GM18870 (cell line): Measurements from ENCODE around the gene TXLNB.

Experiments used
- ATAC-seq: cut with Tn5 transposase; IDR thresholded peaks from one replicate; pipeline ENCODE4 v1.9.1; 2021; ENCODE audit warnings: moderate library complexity; ENCODE audit not compliant: unreplicated experiment

The TXLNB gene

DNA sequence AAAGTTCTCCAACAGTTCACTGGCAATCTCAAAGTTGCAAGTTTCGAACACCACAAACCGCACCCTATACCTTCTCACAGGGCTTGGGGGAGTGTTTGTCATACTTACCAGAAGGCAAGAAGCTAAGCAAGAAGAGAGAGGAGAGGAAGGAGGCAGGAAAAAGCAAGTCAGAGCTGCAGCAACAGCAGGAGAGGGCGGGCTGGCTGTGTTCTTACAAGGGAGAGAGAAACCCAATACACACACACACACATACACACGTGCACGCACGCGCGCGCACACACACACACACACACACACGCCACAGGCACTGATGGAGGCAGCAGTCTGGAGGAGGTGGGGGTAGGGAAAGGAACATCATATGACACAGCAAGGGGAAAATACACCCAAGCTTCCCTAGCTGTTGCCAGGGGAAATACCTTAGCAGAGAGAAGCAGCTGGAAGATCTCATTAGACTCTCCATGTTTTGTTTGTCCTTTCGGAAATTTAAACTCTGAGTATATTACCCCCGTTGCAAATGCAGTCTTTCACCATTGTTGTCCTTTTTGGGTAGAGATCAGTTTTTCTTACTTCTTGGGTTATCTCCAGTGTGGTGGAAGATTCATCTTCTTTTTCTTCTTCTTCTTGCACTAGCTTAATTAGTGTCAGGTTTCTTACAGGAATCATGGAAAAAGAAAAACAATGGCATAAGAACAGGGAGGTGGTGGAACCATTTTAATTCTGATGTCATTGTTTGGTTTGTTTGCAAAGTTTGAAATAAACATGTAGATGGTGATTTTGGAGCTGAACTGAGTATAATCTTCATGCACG is at the start of gene TXLNB:
TSS of gene TXLNB (minus strand) at position 186 of the 807 bp plus-strand sequence. CDS start 3,099 bp downstream, outside the sequence.
- peak; percentile 71 for ATAC-seq

DNA sequence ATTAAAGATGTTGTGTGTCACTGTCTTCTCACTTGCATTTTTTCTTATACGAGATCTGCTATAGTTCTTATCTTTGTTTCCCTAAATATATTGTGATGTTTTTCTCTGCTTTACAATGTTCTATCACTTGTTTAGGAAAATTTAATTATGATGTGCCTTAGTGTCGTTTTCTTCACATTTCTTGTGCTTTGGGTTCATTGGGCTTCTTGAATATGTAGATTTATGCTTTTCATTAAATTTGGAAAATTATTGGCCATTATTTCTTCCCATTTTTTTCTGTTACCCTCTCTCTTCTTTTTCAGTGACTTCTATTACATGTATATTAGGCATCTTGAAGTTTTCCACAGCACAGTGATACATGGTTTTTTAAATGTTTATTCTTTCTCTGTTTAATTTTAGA is 49.3 kb upstream of the TXLNB start:
- ATAC-seq: no peak

DNA sequence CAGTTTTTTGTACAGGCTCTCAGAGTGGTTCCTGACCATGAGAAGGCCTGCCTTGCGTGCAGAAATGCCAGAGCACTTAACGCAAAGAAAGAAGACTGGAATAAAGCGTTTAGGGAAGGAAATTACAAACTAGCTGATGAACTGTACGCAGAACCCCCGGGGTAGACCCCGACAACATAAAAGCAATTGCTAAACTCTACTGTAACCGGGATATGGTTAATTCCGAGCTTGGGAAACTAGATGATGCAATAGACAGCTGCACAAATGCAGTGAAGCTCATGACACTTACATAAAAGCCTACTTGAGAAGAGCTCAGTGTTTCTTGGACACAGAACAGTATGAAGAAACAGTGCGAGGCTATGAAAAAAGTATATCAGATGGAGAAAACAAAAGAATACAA is 47.0 kb upstream of the TXLNB start:
- no peak for ATAC-seq

- no peak for ATAC-seq
Observed at GRCh38 chr6:139337830-139338229, 46.0 kb upstream of the TXLNB start.

- no peak for ATAC-seq
Observed at GRCh38 chr6:139337001-139337400, 45.2 kb upstream of the TXLNB start.

GRCh38 chr6:139336488-139336887 is 44.7 kb upstream of the TXLNB start:
- ATAC-seq: no peak

DNA sequence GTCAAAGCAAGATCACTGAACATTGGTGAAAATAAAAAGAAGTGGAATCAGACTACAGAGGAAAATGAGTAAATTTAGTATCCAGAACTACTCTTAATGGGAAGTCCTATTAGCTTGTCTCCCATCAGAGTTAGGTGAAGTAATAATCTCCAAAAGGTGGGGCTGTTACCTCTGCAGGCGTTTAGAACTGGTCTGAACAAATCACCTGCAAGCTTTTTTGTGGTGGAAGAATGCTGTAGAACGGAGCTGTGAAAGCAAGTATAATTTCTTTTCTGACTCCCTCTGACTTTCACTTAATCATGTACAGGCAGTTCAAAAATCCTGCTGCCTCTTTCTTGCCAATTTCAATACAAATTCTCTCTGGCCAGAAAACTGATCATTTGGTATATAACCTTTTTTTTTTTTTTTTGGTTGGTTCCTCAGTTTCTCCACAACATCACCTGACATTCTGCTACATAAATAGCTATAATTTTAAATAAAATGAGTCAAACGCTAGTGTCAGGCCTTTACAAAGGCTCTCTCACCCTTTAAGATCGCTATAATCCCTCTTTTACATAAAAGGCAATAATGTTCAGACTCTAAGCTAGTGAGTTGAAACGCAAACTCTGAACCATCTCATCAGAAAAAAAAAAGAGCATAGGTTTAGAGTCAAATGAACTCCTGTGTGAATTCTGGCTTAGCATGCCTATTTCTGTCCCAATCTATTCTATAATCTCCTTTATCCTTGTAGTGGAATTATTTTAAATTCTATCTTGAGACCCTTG is 43.8 kb upstream of the TXLNB start:
- no peak for ATAC-seq

DNA sequence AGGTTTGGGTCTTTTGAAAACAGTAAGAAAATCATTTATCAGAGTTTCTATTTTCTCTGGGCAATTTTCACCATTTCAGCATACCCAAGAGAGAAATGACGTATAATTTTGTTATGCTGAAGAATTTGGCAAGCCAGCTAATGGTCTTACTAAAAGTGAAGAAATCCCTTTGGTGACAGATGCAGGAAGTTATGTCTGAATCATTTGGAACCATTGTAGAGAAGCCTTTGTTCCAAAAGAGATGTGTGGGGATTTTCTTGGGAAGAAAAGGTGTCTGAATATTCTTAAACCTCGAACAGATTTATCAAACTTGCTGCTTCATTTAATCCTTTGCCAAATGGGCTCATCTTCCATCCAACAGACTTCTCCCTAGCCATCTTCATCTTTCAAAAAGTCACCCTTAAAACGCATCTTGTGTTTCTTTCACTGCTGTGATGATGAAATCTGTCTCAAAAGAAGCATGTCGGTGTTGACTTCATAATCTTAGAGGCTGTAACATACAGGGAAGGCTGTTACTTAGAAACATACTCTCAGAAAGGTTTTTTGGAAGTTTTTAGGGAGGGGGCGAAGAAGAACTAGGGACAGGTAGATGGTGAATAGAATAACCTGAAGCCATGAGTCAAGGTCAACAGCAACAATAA is 43.1 kb upstream of the TXLNB start:
- ATAC-seq: no peak

DNA sequence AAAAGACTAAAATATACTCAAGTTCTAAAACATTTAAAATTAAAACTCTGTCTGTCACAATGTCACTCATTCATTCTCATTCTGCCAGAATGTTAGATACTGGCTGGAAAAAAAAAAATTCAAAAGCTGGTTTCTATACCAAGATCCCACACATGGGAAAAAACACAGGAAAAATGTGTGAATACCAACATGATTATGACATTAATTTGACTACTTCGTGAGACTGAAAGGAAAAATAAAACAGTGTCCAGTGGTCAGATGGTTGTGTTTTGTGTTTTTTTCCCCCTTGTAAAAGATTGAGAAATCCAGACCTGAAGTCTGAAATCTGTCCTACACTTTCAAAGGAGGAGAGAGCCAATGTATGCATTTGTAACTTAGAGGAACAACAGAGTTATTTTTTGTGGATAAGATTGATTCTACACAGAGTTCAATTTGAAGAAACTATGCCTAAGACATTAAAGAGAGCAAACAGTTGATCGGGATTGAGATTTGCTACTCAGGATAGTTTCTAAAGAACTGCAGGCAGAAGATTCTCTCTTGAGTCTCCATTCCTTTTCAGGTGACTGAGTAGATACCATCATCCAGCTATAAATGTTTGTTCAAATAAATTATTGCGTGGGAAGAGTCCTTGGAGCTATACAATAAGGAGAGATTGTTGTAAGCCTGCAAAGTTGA is 39.2 kb upstream of the TXLNB start:
- ATAC-seq: no peak

DNA sequence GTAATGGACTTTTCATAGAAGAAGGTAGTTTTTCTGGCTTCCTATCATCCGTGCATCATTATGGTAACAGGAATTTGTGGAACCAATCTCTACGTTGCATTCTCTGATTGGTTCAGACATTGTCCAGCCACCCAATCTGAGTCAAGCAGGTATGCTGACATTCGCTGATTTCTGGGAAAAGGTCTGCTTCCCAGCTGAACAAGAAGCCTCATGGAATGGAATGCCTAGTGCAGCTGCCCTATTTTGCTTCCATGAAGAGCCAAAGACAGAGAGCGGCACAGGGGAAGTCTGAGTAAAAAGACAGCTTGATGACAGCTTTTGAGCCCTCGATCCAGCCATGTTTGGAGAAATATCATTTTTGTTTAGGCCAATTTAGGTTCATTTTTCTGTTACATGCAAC is 38.5 kb upstream of the TXLNB start:
- no peak for ATAC-seq

DNA sequence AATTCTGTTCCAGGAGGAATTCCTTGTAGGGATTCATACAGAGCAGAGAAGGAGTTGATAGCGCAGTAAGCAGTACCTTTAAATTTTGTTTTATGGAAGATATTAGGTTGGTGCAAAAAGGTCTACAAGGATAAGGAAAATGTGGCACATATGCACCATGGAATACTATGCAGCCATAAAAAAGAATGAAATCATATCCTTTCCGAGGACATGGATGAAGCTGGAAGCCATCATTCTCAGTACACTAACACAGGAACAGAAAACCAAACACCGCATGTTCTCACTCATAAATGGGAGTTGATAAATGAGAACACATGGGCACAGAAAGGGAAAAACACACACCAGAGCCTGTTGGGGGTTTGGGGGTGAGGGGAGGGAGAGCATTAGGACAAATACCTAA is 37.4 kb upstream of the TXLNB start:
- no peak for ATAC-seq

GRCh38 chr6:139327038-139327437 is 35.2 kb upstream of the TXLNB start:
- ATAC-seq: peak; percentile 39

GRCh38 chr6:139325686-139326085 is 33.9 kb upstream of the TXLNB start:
- no peak for ATAC-seq

GRCh38 chr6:139325125-139325524 is 33.3 kb upstream of the TXLNB start:
- ATAC-seq: peak; percentile 59

DNA sequence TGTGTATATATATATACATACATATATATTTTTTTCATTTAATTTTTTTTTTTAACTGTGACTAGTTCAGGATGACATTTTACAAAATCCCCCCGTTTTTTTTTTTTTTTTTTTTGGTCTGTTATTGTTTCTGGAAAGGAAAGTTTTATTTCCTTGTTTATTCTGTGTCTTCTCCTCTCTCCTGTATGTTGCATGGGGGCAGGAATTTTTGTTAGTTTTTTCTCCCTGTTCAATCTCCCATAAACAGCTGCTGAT is 32.4 kb upstream of the TXLNB start:
- ATAC-seq: no peak

DNA sequence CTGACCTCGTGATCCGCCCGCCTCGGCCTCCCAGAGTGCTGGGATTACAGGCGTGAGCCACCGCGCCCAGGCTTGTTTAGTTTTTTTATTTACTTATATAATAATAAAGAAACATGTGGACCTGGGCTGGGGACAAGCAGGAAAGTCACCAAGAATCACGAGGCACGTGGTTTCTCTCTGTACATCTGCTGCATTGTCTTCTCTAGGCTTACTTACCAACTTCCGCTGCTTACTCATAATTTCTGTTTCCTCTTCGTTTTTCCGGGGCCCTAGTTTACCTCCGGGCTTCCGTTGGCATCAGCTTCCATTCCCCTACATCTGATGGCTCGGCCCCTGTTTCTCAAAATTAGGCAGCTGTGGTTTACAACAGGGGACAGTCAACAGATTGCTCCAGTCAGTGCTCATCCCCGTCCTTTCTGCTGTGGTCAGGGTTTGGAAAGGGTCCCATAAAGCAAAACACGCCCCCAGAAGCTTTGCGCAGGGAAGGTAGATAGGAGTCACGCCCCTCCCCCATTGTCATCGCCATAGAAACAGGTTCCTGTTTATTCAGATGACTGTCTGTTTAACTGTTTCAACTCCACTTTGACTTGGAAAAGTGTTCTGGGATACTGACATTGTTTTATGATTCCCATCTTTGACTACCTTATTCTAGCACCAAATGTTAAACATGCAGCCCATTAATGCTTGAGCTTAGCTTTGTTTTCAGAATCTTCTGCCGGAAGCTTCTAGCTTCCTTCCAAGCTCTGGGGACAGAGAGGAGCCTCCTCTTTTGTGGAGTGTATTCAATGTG is 31.9 kb upstream of the TXLNB start:
- peak; percentile 36 for ATAC-seq

GRCh38 chr6:139320081-139320480 is 28.3 kb upstream of the TXLNB start:
- ATAC-seq: no peak

DNA sequence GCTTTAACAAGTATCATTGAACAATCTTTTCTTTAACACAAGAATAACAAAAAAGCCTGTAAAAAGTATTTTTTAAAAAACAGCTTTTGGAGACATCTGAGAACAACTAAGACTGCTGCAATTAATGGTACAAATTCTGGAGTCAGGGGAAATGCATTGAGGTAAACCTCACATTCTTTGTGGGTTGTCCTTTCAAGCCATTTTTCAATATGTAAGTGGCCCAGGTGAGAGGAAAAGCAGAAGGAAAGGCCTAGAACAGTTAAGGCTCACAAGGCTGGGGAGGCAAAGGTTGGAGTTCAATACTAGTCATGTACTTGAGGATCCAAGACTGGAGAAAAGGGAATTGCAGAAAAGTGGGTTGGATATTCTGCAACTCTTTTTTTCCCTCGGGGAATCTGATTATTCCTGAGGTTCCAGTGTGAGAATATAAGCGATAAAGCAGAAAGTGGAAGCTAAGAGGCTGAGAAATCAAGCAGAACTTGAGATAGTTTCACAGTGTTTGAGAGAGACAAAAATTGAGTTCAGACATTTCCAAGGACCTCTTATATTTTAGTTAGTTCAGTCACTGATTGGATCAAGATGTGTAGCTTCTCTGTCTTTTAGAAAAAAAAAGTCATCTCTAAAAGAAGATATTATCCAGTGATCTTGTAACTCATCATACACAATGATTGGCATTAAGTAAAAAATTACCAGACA is 25.0 kb upstream of the TXLNB start:
- no peak for ATAC-seq

DNA sequence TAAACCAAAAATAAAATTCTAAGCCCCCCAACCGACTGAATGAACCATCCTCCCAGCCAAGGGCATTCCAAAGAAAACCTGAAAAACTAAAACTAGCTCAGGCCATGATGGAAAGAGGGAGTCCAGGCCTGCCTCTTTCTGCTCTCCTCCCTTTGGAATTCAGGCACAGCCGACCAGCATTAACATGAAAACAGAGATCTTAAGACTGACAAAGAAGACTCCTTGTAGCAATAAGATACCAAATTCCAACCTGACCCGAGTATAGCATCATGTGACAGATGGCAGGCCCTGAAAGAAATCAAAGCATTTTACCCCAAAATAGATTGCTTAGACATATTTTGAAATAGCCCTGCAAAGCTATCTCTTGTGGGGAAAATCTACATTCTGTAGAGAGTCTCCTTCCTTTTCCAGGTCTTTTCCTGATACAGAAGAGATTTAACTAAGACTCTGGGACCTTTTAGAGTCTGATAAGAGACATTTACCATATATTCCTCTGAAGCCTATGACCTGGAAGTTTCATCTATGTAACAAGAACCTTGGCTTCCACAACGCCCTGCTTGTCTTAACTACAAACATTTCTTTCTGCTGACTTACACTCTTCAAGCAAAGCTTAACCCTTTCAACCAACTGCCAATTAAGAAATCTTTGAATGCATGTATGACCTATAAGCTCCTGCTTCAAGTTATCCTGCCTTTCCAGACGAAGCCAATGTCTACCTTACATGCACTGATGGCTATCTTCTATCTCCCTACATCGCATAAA is 22.2 kb upstream of the TXLNB start:
- ATAC-seq: no peak
